GM23248 (cell line): Measurements from ENCODE around the gene CELSR2.

Experiments
- EZH2 ChIP-seq: fragments of 200-600 bp; sonication (generic); IDR thresholded peaks from 2 replicates; pipeline ENCODE4 v1.6.1; 2018; ENCODE audit warnings: antibody characterized with exemption, mild to moderate bottlenecking; ENCODE audit not compliant: insufficient read depth, poor library complexity, severe bottlenecking
- EZH2phosphoT487 ChIP-seq: fragments of 200-600 bp; sonication (generic); IDR thresholded peaks from 2 replicates; pipeline ENCODE4 v1.6.1; 2018; ENCODE audit warnings: antibody characterized with exemption, moderate library complexity, mild to moderate bottlenecking, low read depth; ENCODE audit not compliant: insufficient read depth

DNA sequence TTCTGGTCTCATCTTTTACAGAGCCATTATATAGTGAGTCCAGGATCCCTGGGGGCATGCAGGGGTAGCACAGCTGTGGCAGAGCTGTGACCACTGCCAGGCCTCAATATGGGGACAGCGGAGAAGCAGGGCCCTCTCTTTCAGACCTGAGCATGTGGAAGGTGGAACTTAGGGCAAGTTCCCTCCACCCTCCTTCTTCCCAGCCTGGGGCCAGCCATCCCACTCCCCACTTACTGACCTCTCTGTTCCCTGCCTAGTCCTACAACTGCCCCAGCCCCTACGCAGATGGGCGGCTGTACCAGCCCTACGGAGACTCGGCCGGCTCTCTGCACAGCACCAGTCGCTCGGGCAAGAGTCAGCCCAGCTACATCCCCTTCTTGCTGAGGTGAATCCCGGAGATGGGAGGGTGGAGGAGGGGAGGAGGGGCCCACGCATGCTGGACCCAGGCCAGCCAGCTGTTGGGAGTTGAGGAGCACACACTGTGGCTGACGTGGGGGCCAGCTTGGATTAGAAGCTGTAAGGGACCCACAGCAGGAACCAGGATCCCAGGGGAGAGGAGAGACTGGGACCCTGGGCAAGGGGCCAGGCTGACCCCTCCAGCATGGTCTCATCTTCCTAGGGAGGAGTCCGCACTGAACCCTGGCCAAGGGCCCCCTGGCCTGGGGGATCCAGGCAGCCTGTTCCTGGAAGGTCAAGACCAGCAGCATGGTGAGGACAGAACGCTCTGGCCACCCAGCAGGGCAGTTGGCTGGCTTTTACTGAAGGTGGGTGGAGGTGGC is 22.9 kb downstream of the CELSR2 start:
- TF ChIP-seq EZH2 (no peak), EZH2phosphoT487 (no peak)
